Hepatocyte (in vitro differentiated cells): ENCODE measurements around the gene RNF19B.

Experiments
- EZH2 ChIP-seq: fragments of 200-600 bp; sonication (generic); IDR thresholded peaks from 2 replicates; pipeline ENCODE4 v1.6.1; 2016; ENCODE audit warnings: antibody characterized with exemption, mild to moderate bottlenecking, borderline replicate concordance
- EZH2phosphoT487 ChIP-seq: fragments of 200-600 bp; sonication (generic); IDR thresholded peaks from one replicate; pipeline ENCODE4 v1.6.1; 2018; ENCODE audit warnings: antibody characterized with exemption, mild to moderate bottlenecking, low read depth, moderate library complexity; ENCODE audit not compliant: unreplicated experiment, severe bottlenecking
- TF ChIP-seq, protein P1 (sequence below): fragments of 200-600 bp; sonication (generic); IDR thresholded peaks from 2 replicates; pipeline ENCODE4 v1.5.1; 2016; ENCODE audit warnings: antibody characterized with exemption, mild to moderate bottlenecking; ENCODE audit not compliant: poor library complexity

DNA sequence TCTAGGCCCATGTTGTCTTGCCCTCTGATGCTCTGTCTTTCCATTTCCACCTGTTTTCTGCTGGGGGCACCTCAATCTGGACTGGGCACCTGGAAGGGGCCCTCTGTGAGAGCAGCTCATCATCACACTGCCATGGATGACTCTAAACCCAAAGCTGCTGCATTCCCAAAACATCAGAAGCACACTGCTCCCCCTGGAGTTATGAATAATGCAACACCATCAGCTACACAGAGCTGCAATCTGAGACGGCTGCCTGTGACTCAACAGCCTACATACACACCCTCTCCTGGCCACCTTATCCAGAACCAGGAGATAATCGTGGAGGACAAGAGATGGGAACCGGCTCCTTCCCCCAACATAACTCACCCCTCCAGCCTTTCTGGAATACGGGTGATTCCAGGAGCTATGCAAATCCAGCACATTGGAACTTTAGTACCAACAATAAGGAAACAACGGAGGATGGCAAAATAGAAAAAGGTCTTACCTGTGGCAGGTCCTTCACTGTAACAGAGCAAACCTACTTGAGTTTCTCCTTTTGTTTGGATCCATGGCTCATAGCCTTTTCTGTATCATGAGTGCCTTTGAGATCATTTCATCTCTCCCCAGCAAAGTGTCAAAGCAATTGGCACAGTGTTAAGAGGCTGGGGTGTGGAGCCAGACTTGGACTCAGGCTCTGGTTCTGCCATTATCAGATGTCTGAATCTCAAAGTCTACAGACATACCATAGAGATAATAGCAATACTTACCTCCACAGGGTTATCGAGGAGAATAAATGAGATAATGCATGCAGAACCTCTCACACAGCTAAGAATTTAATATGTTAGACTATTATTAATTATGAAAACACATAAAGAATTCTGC lies 42.8 kb upstream of the RNF19B start:
- TF ChIP-seq, protein P1, sequence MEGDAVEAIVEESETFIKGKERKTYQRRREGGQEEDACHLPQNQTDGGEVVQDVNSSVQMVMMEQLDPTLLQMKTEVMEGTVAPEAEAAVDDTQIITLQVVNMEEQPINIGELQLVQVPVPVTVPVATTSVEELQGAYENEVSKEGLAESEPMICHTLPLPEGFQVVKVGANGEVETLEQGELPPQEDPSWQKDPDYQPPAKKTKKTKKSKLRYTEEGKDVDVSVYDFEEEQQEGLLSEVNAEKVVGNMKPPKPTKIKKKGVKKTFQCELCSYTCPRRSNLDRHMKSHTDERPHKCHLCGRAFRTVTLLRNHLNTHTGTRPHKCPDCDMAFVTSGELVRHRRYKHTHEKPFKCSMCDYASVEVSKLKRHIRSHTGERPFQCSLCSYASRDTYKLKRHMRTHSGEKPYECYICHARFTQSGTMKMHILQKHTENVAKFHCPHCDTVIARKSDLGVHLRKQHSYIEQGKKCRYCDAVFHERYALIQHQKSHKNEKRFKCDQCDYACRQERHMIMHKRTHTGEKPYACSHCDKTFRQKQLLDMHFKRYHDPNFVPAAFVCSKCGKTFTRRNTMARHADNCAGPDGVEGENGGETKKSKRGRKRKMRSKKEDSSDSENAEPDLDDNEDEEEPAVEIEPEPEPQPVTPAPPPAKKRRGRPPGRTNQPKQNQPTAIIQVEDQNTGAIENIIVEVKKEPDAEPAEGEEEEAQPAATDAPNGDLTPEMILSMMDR, result peak; percentile 50
- TF ChIP-seq EZH2 (no peak), EZH2phosphoT487 (no peak)
